Karpas-422 (cell line): ENCODE measurements around the gene NDUFB8. TPM values are rescaled to one million over a fixed set of nuclear protein-coding genes. Genes with fewer than 3 reads are reported as not detected.

ENCODE experiments used
- DNase-seq: peaks from one replicate; pipeline ENCODE4 v3.0.0-alpha.2; 2015
- H2AFZ ChIP-seq: fragments of 200-600 bp; sonication (generic); 2 replicates; pipeline ENCODE4 v1.6.1; 2014; ENCODE audit warnings: antibody characterized with exemption, low read length, mixed read lengths
- H3K27ac ChIP-seq: fragments of 200-600 bp; sonication (generic); 2 replicates; pipeline ENCODE4 v1.5.1; 2014; ENCODE audit warnings: mild to moderate bottlenecking, low read length, moderate library complexity
- H3K27me3 ChIP-seq: fragments of 200-600 bp; sonication (generic); 2 replicates; pipeline ENCODE4 v1.6.1; 2014; ENCODE audit warnings: low read length, mixed read lengths
- H3K36me3 ChIP-seq: fragments of 200-600 bp; sonication (generic); 2 replicates; pipeline ENCODE4 v1.6.1; 2014; ENCODE audit warnings: low read length, mixed read lengths; ENCODE audit not compliant: insufficient read depth
- H3K4me1 ChIP-seq: fragments of 200-600 bp; sonication (generic); 2 replicates; pipeline ENCODE4 v1.6.1; 2014; ENCODE audit warnings: mild to moderate bottlenecking, low read length, mixed read lengths
- H3K4me2 ChIP-seq: fragments of 200-600 bp; sonication (generic); 2 replicates; pipeline ENCODE4 v1.6.1; 2014; ENCODE audit warnings: low read length, low read depth, mild to moderate bottlenecking; ENCODE audit not compliant: poor library complexity, severe bottlenecking
- H3K4me3 ChIP-seq: fragments of 200-600 bp; sonication (generic); 2 replicates; pipeline ENCODE4 v1.5.1; 2014; ENCODE audit warnings: mild to moderate bottlenecking, antibody characterized with exemption, low read length, mixed read lengths
- H3K79me2 ChIP-seq: fragments of 200-600 bp; sonication (generic); 2 replicates; pipeline ENCODE4 v1.6.1; 2014; ENCODE audit warnings: mild to moderate bottlenecking, low read length, mixed read lengths
- H3K9ac ChIP-seq: fragments of 200-600 bp; sonication (generic); 2 replicates; pipeline ENCODE4 v1.6.0; 2014; ENCODE audit warnings: low read length
- H3K9me2 ChIP-seq: fragments of 200-600 bp; sonication (generic), shearing (Covaris generic); replicated peaks from 2 replicates; pipeline ENCODE4 v1.6.0; 2014; ENCODE audit warnings: mild to moderate bottlenecking, low read length, moderate library complexity; ENCODE audit not compliant: insufficient read depth
- H3K9me3 ChIP-seq: fragments of 300-700, 200-600 bp; sonication (generic); 2 replicates; pipeline ENCODE4 v1.6.1; 2014; ENCODE audit warnings: low read length, mixed read lengths
- H4K20me1 ChIP-seq: fragments of 200-600 bp; sonication (generic); 2 replicates; pipeline ENCODE4 v1.6.1; 2014; ENCODE audit warnings: mild to moderate bottlenecking, antibody characterized with exemption, low read length, low read depth; ENCODE audit not compliant: insufficient read depth
- total RNA-seq: library from RNA; depleted of rRNA; stranded (reverse); fragments of >200 nt; shearing (Covaris generic); gene quantifications from 2 replicates; pipeline ENCODE4 v1.2.3, GENCODE V29; 2014; ENCODE audit warnings: low replicate concordance

NDUFB8 gene
- total RNA-seq, 1 experiment from 2014 or later = 267 TPM

DNA sequence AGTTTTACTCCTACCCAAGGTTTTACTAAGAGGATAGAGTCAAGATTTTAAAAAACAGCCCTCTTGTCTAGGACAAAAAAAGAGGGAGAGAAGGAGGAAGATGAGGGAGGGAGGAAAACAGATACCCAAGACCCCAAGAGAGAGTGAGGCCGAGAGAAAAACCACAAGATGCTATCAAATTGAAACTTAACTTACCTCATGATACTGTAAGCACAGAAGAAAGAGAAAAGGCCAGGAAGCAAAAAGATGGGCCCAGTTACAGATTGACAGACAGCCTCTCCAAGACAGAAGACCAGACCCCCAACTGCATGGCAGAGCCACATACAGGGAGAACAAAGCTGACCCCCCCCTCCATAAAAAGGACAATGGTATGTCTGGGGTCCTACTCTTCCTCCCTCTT lies 21.4 kb downstream of the NDUFB8 start:
- H3K36me3 ChIP-seq = no peaks in the 10 kb centered on the region
- H3K79me2 ChIP-seq = no peaks in the 10 kb centered on the region
- no peaks in the 10 kb centered on the region for H3K27me3 ChIP-seq
- no peaks in the 10 kb centered on the region for H4K20me1 ChIP-seq
- DNase-seq = no peak
- no peaks in the 10 kb centered on the region for H3K9me3 ChIP-seq
- H3K9me2 ChIP-seq = no peaks in the 10 kb centered on the region
- H3K9ac ChIP-seq = no peak overlapping the region
- H3K27ac ChIP-seq = no peak overlapping the region
- no peak overlapping the region for H3K4me2 ChIP-seq
- no peak overlapping the region for H2AFZ ChIP-seq
- H3K4me3 ChIP-seq = no peak overlapping the region
- H3K4me1 ChIP-seq = no peaks in the 10 kb centered on the region

DNA sequence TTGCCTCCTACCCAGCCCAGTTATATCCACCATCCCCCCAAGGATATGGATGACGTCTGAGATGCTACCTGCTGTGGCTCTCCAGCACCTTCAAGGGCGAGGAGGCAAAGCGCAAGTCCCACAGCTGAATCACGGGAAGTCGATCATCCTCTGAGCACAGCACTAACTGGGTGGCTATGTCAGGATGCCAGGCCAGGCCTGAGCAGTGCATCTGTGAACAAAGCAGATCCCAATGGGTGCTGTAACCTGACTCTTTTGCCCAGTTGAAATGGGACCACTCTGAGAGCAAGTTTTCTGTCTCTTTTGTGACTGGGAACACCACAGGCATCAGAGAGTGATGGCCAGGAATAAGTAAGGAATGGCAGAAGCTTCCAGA lies 22.3 kb downstream of the NDUFB8 start:
- H2AFZ ChIP-seq = no peak overlapping the region
- no peaks in the 10 kb centered on the region for H3K9me2 ChIP-seq
- H3K27me3 ChIP-seq = no peaks in the 10 kb centered on the region
- no peak overlapping the region for H3K9ac ChIP-seq
- H3K4me1 ChIP-seq = no peaks in the 10 kb centered on the region
- H4K20me1 ChIP-seq = no peaks in the 10 kb centered on the region
- DNase-seq = no peak
- no peak overlapping the region for H3K4me2 ChIP-seq
- H3K27ac ChIP-seq = no peak overlapping the region
- no peak overlapping the region for H3K4me3 ChIP-seq
- H3K9me3 ChIP-seq = no peaks in the 10 kb centered on the region
- no peaks in the 10 kb centered on the region for H3K79me2 ChIP-seq
- H3K36me3 ChIP-seq = no peaks in the 10 kb centered on the region

DNA sequence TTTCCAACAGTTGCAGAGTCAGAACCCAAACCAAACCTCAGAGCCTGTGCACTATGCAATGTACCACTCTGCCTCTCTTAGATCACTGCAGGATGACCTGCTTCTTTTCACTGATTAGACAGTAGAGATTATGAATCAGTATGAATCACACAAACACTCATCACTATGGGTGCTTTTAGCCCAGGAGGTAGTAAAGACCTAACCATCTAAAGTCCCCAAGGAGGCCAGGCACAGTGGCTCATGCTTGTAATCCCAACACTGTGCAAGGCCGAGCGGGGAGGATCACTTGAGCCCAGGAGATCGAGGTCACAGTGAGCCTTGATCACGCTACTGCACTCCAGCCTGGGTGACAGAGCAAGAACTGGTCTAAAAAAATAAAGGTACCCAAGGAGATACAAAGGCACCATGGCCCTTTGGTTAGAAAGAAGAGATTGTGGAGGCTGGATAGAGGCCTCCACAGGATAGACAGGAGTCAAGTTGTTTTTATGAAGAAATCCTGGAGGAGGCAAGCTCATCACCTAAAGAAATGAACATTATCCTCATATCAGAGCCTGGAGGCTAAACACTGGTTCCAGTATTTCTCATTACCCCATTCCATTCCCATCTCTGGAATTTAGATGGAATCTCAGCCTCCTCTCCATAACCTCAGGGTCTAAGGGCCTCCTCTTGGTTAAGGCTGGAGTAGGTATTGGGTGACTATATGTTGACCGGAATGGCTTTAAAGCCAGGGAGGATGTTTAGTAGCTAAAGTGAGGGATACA lies 22.9 kb downstream of the NDUFB8 start:
- H3K4me3 ChIP-seq = no peak overlapping the region
- no peaks in the 10 kb centered on the region for H4K20me1 ChIP-seq
- no peak overlapping the region for H2AFZ ChIP-seq
- H3K36me3 ChIP-seq = no peaks in the 10 kb centered on the region
- H3K27me3 ChIP-seq = no peaks in the 10 kb centered on the region
- H3K9ac ChIP-seq = no peak overlapping the region
- DNase-seq = no peak
- no peak overlapping the region for H3K27ac ChIP-seq
- H3K79me2 ChIP-seq = no peaks in the 10 kb centered on the region
- no peak overlapping the region for H3K4me2 ChIP-seq
- no peaks in the 10 kb centered on the region for H3K9me3 ChIP-seq
- H3K9me2 ChIP-seq = no peaks in the 10 kb centered on the region
- no peaks in the 10 kb centered on the region for H3K4me1 ChIP-seq

DNA sequence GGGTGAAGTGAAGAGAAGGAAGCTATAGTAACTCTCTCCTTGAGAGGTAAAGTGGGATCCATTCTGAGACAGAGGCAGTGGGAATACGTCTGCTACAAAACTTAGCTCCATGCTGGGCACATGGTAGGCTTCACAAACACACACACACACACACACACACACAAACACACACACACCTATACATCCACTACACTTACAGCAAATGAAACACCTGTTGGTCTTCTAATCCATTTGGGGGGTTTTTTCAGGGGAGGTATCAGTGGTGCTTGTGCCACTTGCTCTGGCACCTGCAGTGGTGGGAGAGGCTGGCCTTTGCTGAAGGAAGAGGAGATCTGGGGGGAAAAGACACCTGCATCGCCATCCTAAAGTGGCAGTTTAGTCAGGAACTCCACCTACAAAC lies 24.5 kb downstream of the NDUFB8 start:
- H3K4me2 ChIP-seq = no peak overlapping the region
- no peaks in the 10 kb centered on the region for H3K9me2 ChIP-seq
- no peak overlapping the region for H3K27ac ChIP-seq
- no peak for DNase-seq
- H3K9ac ChIP-seq = no peak overlapping the region
- no peak overlapping the region for H2AFZ ChIP-seq
- H4K20me1 ChIP-seq = no peaks in the 10 kb centered on the region
- H3K27me3 ChIP-seq = no peaks in the 10 kb centered on the region
- no peaks in the 10 kb centered on the region for H3K9me3 ChIP-seq
- H3K79me2 ChIP-seq = no peaks in the 10 kb centered on the region
- no peaks in the 10 kb centered on the region for H3K4me1 ChIP-seq
- no peak overlapping the region for H3K4me3 ChIP-seq
- H3K36me3 ChIP-seq = no peaks in the 10 kb centered on the region

DNA sequence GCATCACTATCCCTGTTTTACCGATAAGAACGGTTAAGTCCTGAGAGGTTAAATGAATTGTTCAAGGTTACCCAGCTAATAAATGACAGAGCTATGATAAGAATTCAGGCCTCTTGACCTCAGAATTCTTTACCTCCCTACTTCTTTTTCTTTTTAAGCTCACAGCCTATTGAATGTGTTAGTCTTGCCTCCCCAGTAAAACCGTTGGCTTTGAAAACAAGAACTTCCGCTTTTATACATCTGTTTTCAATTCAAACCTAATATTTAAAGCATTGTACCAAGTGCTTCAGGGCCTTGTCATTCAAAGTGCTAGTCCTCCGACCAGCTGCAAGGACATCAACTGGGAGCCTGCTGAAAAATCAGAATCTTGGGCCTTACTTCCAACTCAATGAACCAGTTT lies 25.6 kb downstream of the NDUFB8 start:
- DNase-seq = no peak
- no peak overlapping the region for H3K27ac ChIP-seq
- no peak overlapping the region for H3K4me3 ChIP-seq
- no peak overlapping the region for H3K9ac ChIP-seq
- H3K36me3 ChIP-seq = no peaks in the 10 kb centered on the region
- H3K9me3 ChIP-seq = no peaks in the 10 kb centered on the region
- no peak overlapping the region for H2AFZ ChIP-seq
- H3K27me3 ChIP-seq = no peaks in the 10 kb centered on the region
- H3K9me2 ChIP-seq = no peaks in the 10 kb centered on the region
- no peak overlapping the region for H3K4me2 ChIP-seq
- H3K79me2 ChIP-seq = no peaks in the 10 kb centered on the region
- H3K4me1 ChIP-seq = no peaks in the 10 kb centered on the region
- no peaks in the 10 kb centered on the region for H4K20me1 ChIP-seq

DNA sequence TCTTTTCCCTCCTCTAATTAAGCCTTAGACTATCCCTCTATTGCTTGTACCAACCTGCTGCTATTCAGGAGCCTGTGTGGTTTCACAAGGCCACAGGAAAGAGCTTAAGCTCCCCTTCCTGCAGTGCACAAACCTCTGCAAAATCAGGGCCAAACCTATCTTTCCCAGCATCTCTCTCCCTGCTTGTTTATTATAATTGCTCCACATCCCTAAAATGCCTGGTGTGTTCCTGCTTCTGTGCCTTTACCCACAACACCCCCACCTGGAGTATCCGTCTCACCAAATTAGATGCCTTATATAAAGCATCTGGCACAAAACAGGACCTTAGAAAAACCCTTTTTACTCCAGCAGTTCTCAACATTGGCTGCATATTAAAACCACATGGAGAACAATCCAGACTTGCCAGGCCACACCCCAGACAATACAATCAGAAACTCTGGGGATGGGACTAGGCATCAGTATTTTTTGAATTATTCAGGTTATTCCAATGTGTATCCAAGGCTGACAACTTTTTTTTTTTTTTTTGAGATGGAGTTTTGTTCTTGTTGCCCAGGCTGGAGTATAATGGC lies 26.7 kb downstream of the NDUFB8 start:
- no peaks in the 10 kb centered on the region for H3K36me3 ChIP-seq

DNA sequence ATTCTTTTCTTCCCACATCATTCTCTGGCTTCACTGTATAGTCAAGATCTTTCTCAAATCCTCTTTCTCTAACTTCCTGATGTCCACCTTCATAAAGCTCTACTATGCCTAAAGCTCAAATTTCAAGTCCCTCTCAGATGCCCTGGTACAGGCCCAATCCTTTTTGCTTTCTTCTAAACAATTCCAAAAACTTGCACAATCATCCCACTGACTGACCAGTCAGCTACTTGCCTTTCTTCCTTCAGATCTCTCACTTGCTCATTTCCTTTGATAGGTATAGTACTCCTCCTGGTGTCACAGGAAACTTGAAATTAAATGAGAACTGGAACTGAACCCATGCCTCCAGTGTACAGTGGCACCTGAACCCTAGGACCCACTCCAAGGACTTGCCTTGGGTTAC lies 28.2 kb downstream of the NDUFB8 start:
- H3K9me2 ChIP-seq = no peaks in the 10 kb centered on the region
- H3K9ac ChIP-seq = no peak overlapping the region
- H3K4me2 ChIP-seq = no peak overlapping the region
- no peaks in the 10 kb centered on the region for H3K27me3 ChIP-seq
- no peaks in the 10 kb centered on the region for H3K36me3 ChIP-seq
- H3K4me1 ChIP-seq = no peaks in the 10 kb centered on the region
- no peaks in the 10 kb centered on the region for H3K9me3 ChIP-seq
- DNase-seq = no peak
- no peaks in the 10 kb centered on the region for H4K20me1 ChIP-seq
- H2AFZ ChIP-seq = no peak overlapping the region
- no peak overlapping the region for H3K4me3 ChIP-seq
- no peak overlapping the region for H3K27ac ChIP-seq
- no peaks in the 10 kb centered on the region for H3K79me2 ChIP-seq

More for the DNA sequence above, 26.7 kb downstream of the NDUFB8 start:
- H4K20me1 ChIP-seq = no peaks in the 10 kb centered on the region
- no peak for DNase-seq
- no peaks in the 10 kb centered on the region for H3K4me1 ChIP-seq
- no peak overlapping the region for H3K9ac ChIP-seq
- no peaks in the 10 kb centered on the region for H3K27me3 ChIP-seq
- no peak overlapping the region for H3K4me2 ChIP-seq
- H3K9me2 ChIP-seq = no peaks in the 10 kb centered on the region
- H3K79me2 ChIP-seq = no peaks in the 10 kb centered on the region
- H3K4me3 ChIP-seq = no peak overlapping the region
- H3K27ac ChIP-seq = no peak overlapping the region
- H2AFZ ChIP-seq = no peak overlapping the region
- H3K9me3 ChIP-seq = no peaks in the 10 kb centered on the region

DNA sequence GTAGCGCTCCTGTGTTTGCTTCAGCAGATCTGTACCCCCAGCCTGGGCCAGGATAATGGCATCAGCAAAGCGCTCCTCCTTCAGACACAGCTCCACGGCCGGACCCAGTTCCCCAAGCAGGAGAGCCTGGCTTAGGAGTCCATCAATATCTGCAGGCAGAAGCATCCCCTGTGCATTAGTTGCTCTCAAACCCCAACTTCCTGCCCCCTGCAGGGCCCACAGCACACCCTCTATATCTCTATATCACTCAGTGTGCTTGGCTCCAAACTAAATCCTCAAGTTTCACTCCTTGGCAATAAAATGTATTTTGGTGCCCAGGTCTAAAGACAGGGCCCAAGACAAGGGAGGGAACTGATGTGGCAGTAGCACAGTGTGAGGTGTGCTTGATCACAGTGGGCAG lies 31.6 kb downstream of the NDUFB8 start:
- H2AFZ ChIP-seq = no peak overlapping the region
- H3K36me3 ChIP-seq = no peaks in the 10 kb centered on the region
- H3K4me2 ChIP-seq = no peak overlapping the region
- no peaks in the 10 kb centered on the region for H3K9me2 ChIP-seq
- H4K20me1 ChIP-seq = no peaks in the 10 kb centered on the region
- no peak overlapping the region for H3K4me3 ChIP-seq
- H3K9me3 ChIP-seq = no peaks in the 10 kb centered on the region
- no peak for DNase-seq
- H3K27me3 ChIP-seq = no peaks in the 10 kb centered on the region
- no peak overlapping the region for H3K27ac ChIP-seq
- H3K79me2 ChIP-seq = no peaks in the 10 kb centered on the region
- no peaks in the 10 kb centered on the region for H3K4me1 ChIP-seq
- no peak overlapping the region for H3K9ac ChIP-seq
